TTC549 (cell line): ENCODE measurements around the gene NMNAT2.

Experiments used
- FAIRE-seq: peaks from 2 replicates; lab custom pipeline; 2012; peaks lifted over from hg19 to GRCh38; lab: Jason Lieb, UNC

NMNAT2 gene

GRCh38 chr1:183310753-183311479 lies 107.3 kb downstream of the NMNAT2 start:
- no peak for FAIRE-seq

GRCh38 chr1:183308719-183309118 lies 109.5 kb downstream of the NMNAT2 start:
- no peak for FAIRE-seq

GRCh38 chr1:183306317-183307042 lies 111.7 kb downstream of the NMNAT2 start:
- FAIRE-seq: no peak

- FAIRE-seq: no peak
These were observed 113.6 kb downstream of the NMNAT2 start for GRCh38 chr1:183304440-183305107.

GRCh38 chr1:183303901-183304300 lies 114.3 kb downstream of the NMNAT2 start:
- no peak for FAIRE-seq

GRCh38 chr1:183303323-183303645 lies 114.9 kb downstream of the NMNAT2 start:
- FAIRE-seq: no peak

GRCh38 chr1:183302452-183303322 lies 115.5 kb downstream of the NMNAT2 start:
- FAIRE-seq: no peak

- no peak for FAIRE-seq
These were observed 116.9 kb downstream of the NMNAT2 start for GRCh38 chr1:183301239-183301638.

GRCh38 chr1:183300828-183301227 lies 117.4 kb downstream of the NMNAT2 start:
- no peak for FAIRE-seq

- no peak for FAIRE-seq
These were observed 117.8 kb downstream of the NMNAT2 start for GRCh38 chr1:183300395-183300794.

GRCh38 chr1:183296782-183297181 lies 121.4 kb downstream of the NMNAT2 start:
- no peak for FAIRE-seq

GRCh38 chr1:183295521-183295920 lies 122.7 kb downstream of the NMNAT2 start:
- no peak for FAIRE-seq

GRCh38 chr1:183293876-183294275 lies 124.3 kb downstream of the NMNAT2 start:
- no peak for FAIRE-seq

- FAIRE-seq: no peak
These were observed 124.9 kb downstream of the NMNAT2 start for GRCh38 chr1:183293241-183293640.

GRCh38 chr1:183291802-183292514 lies 126.2 kb downstream of the NMNAT2 start:
- FAIRE-seq: no peak

- FAIRE-seq: no peak
These were observed 126.9 kb downstream of the NMNAT2 start for GRCh38 chr1:183291216-183291762.

- FAIRE-seq: no peak
These were observed 127.6 kb downstream of the NMNAT2 start for GRCh38 chr1:183290628-183291027.

GRCh38 chr1:183289051-183289496 lies 129.1 kb downstream of the NMNAT2 start:
- no peak for FAIRE-seq

GRCh38 chr1:183288583-183288982 lies 129.6 kb downstream of the NMNAT2 start:
- no peak for FAIRE-seq

GRCh38 chr1:183287191-183287675 lies 130.9 kb downstream of the NMNAT2 start:
- FAIRE-seq: no peak

GRCh38 chr1:183285746-183286145 lies 132.4 kb downstream of the NMNAT2 start:
- FAIRE-seq: no peak
